HuH-7 (cell line): ENCODE measurements around the gene CDK17.
"Not testable (repeated sequence)": the region's sequence is repeated elsewhere in the genome, so short reads cannot be mapped to it uniquely, and the experiment has no call there.

Experiments used
- DNase-seq: peaks from one replicate; pipeline ENCODE4 v3.0.0; 2011; ENCODE audit warnings: low spot score

CDK17 gene

DNA sequence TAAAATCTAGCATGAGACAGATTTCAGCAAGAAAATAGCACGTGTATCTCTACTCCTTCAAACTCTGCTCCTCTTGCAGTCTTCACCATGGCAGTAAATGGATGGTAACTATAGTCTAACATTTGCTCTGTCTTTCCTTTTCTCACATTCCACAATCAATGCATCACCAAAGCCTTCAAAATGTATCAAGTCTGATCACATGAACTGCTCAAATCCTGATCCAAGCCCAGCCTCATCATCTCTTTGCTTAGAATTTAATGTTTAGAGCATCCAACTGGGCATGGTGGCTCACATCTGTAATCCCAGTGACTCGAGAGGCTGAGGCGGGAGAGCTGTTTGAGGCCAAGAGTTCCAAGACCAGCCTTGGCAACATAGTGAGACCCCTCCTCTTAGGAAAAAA is 45.9 kb downstream of the CDK17 start:
- DNase-seq: no peak

DNA sequence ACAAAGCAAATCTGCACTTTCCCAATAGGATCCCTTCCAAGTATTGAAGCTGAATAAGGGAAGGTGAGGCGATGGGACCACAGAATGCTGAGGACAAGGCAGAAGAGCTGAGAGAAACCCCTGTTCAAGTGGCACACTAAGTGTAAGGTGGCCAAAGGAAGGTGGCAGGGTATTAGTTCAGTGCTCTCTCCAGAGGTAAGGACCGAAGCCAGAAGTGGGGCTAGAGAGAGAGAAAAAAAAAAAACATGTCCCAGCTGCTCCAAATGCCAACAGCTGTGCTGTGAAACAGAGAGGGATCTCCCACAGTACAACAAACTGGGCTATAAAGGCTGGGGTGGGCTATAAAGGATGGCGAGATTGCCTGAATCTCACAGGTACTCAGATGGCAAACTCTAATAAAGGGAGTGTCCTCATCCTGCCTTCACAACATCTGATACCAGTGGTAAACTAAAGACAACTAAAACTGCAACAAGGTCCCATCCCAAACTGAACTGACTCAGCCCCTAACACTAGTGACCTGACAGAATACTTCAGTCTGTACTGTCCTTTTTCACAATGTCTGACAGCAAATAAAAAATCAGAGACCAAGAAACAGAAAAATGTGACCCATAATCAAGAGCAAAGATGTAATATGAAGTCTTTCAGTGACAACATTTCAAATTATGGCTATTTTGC is 47.9 kb downstream of the CDK17 start:
- DNase-seq: no peak

DNA sequence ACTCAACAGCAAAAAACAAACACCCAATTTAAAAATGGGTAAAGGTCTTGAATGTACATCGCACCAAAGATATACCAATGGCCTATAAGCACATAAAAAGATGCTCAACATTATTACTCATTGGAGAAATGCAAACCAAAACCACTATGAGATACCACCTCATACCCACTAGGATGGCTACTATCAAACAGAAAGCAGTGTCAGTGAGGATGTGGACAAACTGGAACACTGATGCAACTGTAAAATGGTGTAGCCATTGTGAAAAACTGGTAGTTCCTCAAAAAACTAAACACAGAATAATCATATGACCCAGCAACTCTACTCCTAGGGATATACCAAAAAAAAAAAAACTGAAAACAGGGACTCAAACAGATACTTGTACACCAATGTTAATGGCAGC is 49.3 kb downstream of the CDK17 start:
- no peak for DNase-seq

DNA sequence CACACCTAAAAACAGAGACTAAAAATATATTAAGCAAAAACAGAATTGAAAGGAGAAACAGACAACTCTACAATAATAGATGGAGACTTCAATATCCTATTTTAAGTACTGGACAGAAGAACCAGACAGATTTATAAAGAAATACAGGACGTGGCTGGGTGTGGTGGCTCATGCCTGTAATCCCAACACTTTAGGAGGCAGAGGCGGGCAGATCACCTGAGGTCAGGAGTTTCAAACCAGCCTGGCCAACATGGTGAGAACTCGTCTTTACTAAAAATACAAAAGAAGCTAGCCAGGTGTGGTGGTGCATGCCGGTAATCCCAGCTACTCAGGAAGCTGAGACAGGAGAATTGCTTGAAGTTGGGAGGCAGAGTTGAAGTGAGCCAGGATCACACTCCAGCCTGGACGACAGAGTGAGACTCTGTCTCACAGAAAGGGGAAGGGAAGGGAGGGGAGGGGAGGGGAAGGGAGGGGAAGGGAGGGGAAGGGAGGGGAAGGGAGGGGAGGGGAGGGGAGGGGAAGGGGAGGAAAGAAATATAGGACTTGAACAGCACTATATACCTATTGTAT is 53.0 kb downstream of the CDK17 start:
- DNase-seq: no peak

DNA sequence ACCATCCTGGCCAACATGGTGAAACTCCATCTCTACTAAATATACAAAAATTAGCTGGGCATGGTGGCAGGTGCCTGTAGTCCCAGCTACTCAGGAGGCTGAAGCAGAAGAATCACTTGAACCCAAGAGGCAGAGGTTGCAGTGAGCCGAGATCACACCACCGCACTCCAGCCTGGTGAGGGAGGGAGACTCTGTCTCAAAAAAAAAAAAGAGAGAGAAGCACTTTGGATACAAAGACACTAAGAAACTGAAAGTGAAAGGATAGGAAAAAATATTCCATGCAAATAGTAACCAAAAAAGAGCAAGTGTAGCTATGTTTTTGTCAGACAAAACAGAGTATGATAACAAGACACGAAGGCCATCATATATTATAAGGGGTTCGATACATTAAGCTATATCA is 53.5 kb downstream of the CDK17 start:
- DNase-seq: not testable (repeated sequence)

DNA sequence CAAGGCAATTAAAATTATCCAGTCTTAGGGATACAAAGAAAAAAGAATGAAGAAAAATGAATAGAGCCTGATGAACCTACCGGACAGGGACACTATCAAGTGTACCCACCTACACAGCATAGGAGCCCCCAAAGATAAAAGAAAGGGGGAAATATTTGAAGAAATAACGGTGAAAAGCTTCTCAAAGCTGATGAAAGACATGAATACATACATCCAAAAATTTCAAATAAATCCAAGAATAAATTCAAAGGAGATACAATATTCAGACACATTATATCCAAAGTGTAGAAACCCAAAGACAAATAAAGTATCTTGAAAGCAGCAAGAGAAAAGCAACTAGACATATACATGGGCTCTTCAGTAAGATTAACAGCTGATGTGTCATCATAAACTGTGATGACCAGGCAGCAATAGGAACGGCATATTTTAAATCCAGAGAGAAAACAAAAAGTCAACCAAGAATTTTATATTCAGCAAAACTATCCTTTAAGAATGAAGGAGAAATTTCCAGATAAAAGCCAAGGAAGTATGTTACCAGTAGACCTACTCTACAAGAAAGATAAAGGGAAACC is 56.0 kb downstream of the CDK17 start:
- DNase-seq: no peak

DNA sequence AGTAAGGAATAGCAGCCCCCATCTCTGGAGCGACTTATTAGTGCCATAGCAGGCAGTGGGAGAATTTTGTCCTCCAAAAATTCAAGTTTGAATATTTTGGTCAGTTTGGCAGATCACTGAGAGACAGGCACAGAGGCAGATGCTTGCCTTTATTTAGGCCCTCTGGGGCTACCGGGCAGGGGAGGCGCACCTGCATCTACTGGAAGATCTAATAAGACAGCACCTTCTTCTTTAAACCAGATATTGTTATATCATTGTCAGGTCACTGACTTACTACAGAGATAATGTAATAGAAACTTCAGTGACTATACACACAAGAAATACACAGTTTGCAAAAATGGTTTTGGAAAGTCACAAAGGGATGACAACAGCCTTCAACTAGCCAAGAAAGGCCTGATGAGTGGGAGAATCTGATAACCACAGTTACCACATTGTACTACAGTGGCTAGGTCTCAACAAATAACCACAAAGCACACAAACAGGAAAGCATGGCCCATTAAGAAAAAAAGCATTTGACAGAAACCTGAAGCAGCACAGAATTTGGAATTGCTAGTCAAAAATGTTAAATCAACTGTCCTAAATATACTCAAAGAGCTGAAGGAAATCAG is 56.8 kb downstream of the CDK17 start:
- DNase-seq: no peak

DNA sequence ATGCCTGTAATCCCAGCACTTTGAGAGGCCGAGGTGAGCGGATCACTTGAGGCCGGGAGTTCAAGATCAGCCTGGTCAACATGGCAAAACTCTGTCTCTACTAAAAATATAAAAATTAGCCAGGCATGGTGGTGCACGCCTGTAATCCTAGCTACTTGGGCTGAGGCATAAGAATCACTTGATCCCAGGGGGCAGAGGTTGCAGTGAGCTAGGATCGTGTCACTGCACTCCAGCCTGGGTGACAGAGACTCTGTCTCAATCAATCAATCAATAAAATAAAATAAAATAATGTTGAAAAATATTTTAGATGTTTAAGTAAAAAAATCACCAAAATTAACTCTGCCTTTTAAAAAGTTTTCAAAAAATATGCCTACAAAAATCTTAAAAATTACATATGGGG is 60.6 kb downstream of the CDK17 start:
- not testable (repeated sequence) for DNase-seq

DNA sequence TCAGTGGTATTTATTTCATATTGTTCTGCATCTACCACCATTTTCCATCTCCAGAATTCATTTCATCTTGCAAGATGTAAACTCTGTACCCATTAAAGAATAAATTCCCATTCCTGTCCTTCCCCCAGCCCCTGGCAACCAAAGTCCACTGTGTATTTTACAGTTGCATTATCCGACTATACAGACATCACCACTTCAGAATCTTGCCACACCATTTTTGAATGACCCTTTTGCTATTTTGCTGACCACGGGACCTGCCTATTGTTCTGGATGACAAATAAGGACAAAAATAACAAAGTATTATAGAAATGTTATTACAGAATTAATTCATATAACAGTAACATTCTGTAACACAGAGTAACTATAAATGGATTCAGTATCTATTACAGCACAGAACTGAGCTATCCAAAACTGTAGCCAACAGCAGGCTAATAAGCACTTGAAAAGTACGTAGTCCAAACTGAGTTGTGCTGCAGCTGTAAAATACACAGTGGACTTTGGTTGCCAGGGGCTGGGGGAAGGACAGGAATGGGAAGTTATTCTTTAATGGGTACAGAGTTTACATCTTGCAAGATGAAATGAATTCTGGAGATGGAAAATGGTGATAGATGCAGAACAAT is 61.3 kb downstream of the CDK17 start:
- no peak for DNase-seq

DNA sequence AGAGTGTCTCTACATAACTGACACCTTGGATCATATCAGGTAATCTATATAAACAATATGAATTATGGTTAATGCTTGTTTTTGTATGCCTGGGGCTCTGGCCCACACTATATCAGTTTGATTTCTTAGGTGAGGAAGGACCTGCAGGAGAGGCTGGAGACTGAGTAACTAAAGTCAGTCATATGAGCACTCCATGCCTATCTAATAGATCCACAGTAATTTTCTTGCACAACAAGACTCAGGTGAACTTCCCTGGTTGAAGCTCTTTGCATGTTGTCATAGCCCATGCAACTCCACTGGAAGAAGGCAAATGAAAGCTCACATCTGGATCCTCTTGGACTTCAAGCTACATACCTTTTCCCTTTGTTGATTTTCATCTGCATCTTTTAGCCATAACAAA is 62.3 kb downstream of the CDK17 start:
- DNase-seq: no peak

DNA sequence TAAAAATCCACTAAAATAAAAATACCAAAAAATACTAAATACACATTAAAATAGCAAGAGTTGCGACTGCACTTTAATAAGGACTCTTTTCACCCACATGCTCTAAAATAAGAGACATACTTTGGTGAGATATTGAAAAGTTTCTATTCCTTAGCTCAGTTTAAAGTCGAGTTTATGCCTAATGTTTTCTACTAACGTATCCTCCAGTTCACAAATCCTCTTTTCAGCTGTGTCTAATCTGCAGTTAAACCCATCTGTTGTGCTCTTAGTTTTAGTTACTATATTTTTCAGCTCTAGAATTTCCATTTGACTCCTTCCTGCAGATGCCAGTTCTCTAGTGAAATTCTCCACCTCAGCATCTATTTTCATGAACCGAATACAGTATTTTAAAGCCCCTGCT is 63.8 kb downstream of the CDK17 start:
- no peak for DNase-seq

DNA sequence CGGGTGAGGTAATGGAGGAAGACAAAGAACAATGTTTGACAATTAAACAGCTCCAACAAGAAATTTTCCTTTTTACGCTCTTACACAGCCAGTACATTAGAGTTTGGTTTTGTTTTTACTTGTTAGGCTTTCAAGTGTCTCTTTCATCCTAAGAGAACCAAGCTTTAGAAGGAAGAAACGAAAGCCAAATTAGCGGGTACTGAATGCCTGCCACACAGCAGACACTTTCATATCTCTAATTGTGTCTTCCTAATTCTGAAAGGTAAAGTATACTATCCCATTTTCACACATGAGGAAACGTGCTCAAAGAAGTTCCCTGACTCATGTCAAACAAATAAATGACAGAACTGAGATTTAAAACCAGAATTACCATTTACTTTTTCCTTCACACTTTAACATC is 65.0 kb downstream of the CDK17 start:
- no peak for DNase-seq

DNA sequence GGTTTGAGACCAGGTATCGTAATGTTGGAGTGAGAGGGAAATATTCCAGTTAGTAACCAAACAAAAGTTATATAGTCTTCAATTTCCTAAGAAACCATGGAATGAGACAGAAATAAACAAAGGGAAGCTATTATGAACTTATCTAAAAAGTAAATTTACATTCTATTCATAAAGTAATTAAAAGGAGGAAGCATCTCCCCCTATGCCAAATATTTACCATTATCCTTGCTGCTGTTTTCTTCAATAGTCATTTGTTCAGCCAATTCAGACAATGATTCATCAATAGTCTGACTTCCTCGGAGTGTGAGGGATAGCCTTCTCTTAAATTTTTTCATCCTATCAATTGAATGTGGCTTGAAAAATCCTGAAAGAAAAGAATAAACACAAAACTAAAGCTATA is 65.7 kb downstream of the CDK17 start:
- DNase-seq: no peak

DNA sequence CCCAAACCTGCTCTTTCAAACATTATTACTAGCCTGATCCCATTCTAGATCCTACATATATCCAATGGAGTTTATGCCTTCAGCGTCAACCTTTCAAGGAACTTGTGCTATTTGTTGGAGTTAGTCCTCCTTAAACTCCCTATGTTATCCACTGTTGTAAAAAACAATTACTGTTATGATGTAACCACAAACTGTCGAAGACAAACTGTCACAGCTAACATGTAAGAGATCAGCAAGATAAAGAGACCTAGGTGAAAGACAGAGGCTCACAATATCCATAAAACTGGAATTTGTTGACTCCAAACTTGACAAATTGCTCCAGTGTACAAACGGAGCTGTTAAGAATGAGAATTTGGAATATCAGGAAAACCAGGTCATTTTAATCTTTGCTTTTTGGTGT is 70.7 kb downstream of the CDK17 start:
- no peak for DNase-seq

DNA sequence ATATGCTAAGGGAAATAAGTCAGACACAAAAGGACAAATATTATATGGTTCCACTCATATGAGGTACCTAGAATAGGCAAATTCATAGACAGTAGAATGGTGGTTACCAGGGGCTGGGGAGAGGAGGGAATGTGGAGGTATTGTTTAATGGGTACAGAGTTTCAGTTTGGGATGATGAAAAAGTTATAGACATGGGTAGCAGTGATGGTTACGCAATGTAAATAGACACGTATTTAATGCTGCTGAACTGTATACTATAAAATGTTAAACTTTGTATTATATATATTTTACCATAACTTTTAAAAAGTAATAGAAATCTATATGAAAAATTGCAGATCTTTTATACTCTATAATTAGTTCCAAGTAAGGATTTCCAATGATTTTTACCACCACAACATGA is 71.2 kb downstream of the CDK17 start:
- no peak for DNase-seq

DNA sequence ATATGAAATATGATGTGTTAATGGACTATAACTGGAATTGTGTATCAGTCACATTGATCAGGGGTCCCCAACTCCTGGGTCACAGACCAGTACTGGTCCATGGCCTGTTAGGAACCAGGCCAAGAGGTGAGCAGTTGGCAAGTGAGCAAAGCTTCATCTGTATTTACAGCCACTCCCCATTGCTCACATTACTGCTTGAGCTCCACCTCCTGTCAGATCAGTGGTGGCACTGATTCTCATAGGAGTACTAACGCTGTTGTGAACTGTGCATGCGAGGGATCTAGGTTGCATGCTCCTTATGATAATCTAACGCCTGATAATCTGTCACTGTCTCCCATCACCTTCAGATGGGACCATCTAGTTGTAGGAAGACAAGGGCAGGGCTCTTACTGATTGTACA is 72.3 kb downstream of the CDK17 start:
- no peak for DNase-seq

DNA sequence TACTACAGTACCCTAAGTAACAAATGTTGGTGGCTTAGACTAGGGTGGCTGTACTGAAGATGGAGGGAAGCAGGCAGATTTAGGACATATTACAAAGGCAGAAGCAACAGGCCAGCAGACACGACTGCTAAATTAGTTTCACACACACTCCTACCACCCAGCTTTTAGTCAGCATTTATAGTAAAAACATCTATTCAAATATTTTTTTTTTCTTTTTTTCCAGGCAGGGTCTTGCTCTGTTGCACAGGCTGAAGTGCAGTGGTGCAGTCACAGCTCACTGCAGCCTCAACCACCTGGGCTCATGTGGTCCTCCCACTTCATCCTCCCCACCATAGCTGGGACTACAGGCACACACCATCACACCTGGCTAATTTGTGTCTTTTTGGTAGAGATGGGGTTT is 72.9 kb downstream of the CDK17 start:
- no peak for DNase-seq

DNA sequence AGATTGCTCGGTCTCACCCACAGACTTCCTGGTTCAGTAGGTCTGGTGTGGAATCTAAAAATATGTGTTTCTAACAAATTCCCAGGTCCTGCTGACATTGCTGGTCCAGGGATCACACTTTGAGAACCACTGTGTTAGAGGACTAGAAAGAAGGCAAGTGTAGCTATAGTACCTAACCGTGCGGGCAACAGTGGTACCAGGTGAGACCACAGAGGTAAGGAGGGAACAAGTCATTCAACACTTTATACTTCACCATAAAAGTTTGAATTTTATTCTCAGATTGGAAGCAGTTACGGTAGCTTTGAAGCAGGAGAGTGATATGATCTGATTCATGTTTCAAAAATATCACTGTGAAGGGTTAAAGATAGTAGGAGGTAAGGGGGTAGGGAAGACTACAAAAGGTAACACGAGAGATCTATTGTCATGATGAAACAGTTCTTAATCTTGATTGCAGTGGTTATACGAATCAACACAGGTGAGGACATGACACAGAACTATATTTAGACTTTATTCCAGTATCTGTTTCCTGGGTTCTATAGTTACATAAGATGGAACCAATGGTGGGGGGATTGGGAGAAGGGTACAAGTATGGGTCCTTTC is 73.5 kb downstream of the CDK17 start:
- no peak for DNase-seq

DNA sequence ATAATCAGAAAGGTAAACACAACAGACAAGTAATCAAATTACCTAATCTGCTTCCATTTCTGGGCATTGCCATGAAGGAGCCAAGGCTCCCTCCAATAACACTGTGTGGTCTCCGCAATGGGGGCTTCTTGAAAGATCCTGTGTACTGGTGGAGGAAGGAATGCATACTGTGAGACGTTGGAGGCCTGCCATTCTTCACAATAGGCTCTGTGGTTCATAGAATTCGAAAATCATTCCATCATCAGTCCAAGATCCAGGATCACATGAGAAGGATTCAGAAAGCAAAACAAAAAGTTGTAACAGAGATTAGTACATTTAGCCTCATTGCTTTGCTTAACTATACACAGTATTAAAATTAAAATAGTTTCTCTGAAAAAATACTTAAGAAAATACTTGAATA is 76.3 kb downstream of the CDK17 start:
- DNase-seq: no peak

DNA sequence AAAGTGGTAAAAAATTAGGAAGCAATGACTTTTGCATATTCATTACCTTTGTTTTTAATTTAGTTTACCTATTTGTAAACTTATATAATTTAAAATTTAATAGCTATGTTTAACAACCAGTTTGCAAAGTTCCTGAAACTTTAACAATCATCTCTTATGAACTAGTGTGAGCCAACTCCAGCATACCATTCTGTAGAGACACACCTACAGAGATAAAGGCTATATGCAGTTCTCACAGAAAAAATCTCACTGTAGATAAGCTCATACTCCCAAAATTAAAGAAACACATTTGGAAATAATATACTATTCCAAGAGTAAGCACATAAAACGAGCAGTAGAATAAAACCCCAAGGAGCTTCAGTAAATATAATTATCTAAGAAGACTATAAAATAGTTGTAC is 77.5 kb downstream of the CDK17 start:
- DNase-seq: no peak

DNA sequence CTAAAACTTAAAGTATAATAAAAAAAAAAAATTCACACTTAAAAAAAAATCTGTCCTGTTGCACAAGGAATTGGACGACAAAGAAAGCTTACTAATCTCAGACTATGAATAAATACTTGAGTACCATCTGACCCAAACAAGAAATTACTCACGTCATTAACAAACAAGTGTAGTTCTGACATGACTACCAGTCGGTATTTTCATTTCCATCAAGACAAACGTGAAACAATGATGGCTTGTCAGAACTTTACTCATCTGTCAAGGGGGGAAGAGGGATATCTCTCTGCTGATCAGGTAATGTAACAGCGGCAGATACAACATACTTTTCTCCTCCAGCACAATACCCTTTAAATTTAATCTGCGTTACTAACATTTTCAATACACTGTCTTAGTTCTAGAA is 78.3 kb downstream of the CDK17 start:
- DNase-seq: no peak

DNA sequence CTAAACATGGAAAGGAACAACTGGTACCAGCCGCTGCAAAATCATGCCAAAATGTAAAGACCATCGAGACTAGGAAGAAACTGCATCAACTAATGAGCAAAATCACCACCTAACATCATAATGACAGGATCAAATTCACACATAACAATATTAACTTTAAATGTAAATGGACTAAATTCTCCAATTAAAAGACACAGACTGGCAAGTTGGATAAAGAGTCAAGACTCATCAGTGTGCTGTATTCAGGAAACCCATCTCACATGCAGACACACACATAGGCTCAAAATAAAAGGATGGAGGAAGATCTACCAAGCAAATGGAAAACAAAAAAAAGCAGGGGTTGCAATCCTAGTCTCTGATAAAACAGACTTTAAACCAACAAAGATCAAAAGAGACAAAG is 82.4 kb downstream of the CDK17 start:
- not testable (repeated sequence) for DNase-seq
